T-helper 2 cell treated with Interferon-gamma antibody and Interleukin-4, amounts not matched to agents 5 μg/mL and 100 μg/mL, for 36 hours (primary cell): ENCODE data around the gene TBC1D10A.

Experiments used
- DNase-seq: peaks from one replicate; pipeline ENCODE4 v3.0.0; 2021; ENCODE audit warnings: low spot score
- H3K27ac Mint-ChIP-seq: one replicate; pipeline ENCODE4 v1.8.0; 2021; ENCODE audit warnings: mild to moderate bottlenecking, mixed read lengths
- H3K27me3 Mint-ChIP-seq: one replicate; pipeline ENCODE4 v1.8.0; 2021; ENCODE audit warnings: low read depth, mixed read lengths
- H3K36me3 Mint-ChIP-seq: one replicate; pipeline ENCODE4 v1.8.0; 2021; ENCODE audit warnings: low read depth, mixed read lengths
- H3K4me1 Mint-ChIP-seq: one replicate; pipeline ENCODE4 v1.8.0; 2021; ENCODE audit warnings: low read depth, mixed read lengths
- H3K4me3 Mint-ChIP-seq: one replicate; pipeline ENCODE4 v1.8.0; 2022; ENCODE audit warnings: mild to moderate bottlenecking, moderate library complexity, mixed read lengths
- H3K9me3 Mint-ChIP-seq: one replicate; pipeline ENCODE4 v1.8.0; 2021; ENCODE audit warnings: mixed read lengths

The TBC1D10A gene

DNA sequence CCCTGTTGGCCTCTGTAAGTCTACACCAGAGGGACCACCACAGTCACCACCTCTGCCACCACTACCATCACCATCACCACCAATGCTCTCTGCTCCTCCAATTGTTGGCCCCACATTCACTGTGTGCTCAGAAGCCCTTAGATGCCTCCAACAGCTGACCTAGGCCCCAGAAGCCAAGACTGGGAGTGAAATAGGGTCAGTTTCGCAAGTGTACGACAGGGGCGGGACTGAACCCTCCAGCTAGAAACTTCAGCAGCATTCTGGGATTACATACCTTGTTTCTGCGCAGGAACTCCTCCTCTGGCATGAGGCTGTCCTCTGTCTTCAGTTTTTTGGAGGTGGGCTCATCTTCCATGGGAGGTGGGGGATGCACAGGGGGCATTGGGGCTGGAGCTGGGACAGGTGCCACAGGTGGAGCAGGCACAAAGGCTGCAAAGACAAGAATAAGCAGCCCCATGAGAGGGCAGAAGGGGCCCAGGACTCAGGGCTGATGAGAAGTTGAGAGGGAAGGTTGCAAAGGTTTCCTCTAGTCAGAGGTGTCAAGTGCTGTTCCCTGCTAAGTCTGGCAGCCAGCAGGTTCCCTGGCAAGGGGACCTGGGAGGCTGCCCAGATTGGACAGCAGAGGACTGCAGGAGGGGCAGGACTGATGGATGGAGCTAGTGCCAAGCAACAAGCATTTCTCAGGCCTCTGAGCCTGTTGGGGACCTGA lies 10.2 kb upstream of the TBC1D10A start:
- no peak for DNase-seq
- peaks cover 32% of the 10 kb centered on the region for H3K4me1 Mint-ChIP-seq
- peaks cover 91% of the 10 kb centered on the region for H3K36me3 Mint-ChIP-seq
- no peak overlapping the region for H3K4me3 Mint-ChIP-seq
- no peaks in the 10 kb centered on the region for H3K9me3 Mint-ChIP-seq
- no peak overlapping the region for H3K27ac Mint-ChIP-seq
- H3K27me3 Mint-ChIP-seq: no peaks in the 10 kb centered on the region

DNA sequence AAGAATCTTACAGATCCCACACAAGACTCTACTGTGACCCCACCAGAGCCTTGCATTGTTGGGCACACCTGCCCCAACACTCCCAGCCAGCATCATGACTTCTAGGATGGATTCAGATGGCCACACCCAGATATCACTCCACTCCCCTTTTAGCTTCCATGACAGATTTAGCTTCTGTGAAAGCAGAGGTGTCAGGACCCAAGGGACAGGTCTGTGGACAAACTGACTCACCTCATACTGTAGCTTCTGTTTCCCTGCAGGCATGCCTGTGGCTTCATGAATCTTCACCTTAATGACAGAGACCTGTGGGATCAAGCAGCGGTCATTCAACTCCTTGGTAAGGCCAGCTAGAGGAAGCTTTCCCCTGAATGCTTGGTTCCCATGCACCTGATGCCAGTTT lies 8.5 kb upstream of the TBC1D10A start:
- Mint-ChIP-seq H3K4me3 (no peak overlapping the region), H3K4me1 (peaks cover 35% of the 10 kb centered on the region), H3K36me3 (peaks cover 86% of the 10 kb centered on the region), H3K27ac (peak overlapping the region; percentile 46), H3K9me3 (no peaks in the 10 kb centered on the region), H3K27me3 (no peaks in the 10 kb centered on the region)
- no peak for DNase-seq

DNA sequence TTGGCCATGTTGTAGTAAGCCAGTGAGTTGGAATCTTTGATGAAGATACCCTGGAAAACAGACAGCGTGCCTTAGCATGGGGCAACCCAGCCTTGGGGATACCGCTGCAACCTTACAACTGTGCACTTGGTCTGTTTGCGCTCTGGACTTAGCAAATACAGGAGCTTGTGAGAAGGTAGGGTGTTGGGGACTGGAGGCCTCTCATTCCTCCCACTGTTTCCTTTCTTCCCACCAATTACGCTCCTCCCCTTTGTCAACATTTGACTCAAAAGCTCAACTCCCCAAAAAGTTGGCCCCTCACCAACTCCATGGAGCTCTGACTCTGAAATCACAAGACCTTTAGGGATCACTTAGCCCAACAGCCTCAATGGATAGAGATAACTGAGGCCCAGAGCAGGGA lies 7.9 kb upstream of the TBC1D10A start:
- DNase-seq: no peak
- Mint-ChIP-seq H3K4me1 (peaks cover 35% of the 10 kb centered on the region), H3K27me3 (no peaks in the 10 kb centered on the region), H3K4me3 (no peak overlapping the region), H3K27ac (peak overlapping the region; percentile 57), H3K9me3 (no peaks in the 10 kb centered on the region), H3K36me3 (peaks cover 83% of the 10 kb centered on the region)

DNA sequence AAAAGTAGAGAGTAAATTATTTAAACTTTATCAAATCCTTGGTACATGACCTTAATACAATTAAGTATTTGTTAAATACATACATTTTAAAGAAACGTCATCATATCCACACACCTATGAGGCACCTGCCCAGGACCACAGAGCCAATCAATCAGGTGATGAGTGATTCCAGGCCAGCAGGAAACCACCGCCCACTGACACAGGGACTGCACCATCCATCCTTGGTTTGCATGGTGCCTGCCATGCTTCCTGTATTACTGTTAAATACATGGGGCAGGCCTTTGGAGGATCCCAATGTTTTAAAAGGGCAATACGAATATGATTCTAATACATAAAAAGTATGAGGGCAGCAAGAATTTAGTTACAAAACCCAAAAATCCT lies 7.0 kb upstream of the TBC1D10A start:
- Mint-ChIP-seq H3K4me1 (peaks cover 35% of the 10 kb centered on the region), H3K4me3 (peak overlapping the region; percentile 59), H3K27me3 (no peaks in the 10 kb centered on the region), H3K9me3 (no peaks in the 10 kb centered on the region), H3K27ac (peak overlapping the region; percentile 76), H3K36me3 (peaks cover 75% of the 10 kb centered on the region)
- no peak for DNase-seq

DNA sequence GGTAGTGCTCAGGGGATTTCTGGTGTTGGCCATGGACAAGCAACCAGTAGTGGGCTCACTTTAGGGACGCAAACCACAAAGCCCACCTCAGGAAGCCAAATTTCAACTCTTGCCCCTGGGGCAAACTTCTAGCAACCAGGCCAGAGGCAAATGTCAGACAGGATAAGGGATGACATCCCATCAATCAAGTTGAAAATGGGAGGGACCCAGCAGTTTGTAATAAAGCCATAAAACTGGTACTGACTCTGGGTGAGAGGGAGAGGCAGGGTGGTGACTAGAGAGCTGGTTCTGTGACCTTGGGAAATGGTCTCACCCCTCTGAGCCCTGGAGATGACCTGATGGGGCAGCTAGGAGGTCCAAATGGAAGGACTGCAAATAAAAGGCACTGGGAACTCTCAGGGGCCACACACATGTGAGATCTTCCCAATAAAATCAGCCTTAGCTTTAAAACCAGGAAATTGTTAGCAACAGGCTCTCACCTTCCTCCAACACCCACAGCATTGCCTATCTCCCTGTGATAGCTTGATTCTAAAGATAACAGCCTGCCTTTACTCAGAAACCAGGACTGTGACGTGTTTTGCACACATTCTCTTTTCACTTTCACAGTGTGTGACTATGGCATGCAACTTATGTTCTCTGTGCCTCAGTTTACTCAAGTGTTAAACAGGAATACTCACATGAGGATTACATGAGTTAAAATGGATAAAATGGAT lies 6.4 kb upstream of the TBC1D10A start:
- Mint-ChIP-seq H3K9me3 (no peaks in the 10 kb centered on the region), H3K4me1 (peaks cover 35% of the 10 kb centered on the region), H3K27me3 (no peaks in the 10 kb centered on the region), H3K27ac (peak overlapping the region; percentile 76), H3K4me3 (peak overlapping the region; percentile 59), H3K36me3 (peaks cover 73% of the 10 kb centered on the region)
- DNase-seq: peak; percentile 54

DNA sequence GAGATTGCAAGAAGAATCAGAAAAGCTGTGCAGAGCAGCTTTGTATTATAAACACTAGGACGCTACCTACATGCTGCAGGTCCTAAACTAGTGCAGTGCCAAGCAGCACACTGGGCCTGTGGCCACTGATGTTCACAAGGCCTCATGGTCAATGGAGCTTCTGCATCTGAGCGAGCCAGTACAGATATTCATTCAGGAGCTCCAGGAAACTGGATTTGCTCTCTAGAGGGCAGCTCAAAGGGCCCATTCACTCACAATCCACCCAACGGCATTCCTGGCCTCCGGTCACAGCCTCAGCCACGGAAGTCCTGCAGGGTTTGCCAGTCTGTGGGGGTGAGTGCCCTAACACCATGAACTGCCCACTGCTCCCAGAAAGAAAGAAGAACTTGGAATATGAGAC lies 5.8 kb upstream of the TBC1D10A start:
- peaks cover 67% of the 10 kb centered on the region for H3K36me3 Mint-ChIP-seq
- peak overlapping the region; percentile 61 for H3K4me3 Mint-ChIP-seq

DNA sequence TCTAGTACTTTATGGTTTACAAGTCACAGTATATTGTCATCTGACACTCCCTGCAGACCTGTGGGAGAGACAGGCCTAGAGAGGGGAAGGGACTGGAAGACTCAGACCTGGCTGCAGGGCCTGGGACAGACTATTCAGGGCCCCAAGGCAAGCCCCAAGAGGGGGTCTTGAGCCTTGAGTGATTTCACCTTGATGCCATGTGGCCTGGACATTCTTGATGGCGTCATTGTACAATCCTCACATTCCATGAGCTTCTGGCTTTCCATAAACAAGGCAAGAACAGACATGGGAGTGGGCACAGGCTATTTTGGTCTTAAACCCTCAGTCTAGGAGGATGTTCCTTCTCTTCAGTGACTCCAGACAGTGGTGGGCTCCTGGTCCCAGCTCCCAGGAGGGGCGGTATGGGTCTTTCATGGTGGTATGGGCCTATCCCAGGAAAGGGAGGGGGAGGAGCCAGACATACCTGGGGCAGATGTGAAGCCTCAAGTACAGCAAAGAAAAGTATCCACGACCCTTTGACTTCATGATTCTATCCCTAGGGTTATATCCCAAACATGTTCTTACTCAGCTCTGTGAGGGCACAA lies 1.8 kb upstream of the TBC1D10A start:
- DNase-seq: no peak
- no peaks in the 10 kb centered on the region for H3K27me3 Mint-ChIP-seq
- no peaks in the 10 kb centered on the region for H3K9me3 Mint-ChIP-seq
- H3K4me1 Mint-ChIP-seq: peaks cover 48% of the 10 kb centered on the region
- H3K4me3 Mint-ChIP-seq: no peak overlapping the region
- peak overlapping the region; percentile 56 for H3K27ac Mint-ChIP-seq
- peaks cover 45% of the 10 kb centered on the region for H3K36me3 Mint-ChIP-seq

More for the DNA sequence above, 5.8 kb upstream of the TBC1D10A start:
- Mint-ChIP-seq H3K27ac (peak overlapping the region; percentile 76), H3K27me3 (no peaks in the 10 kb centered on the region), H3K9me3 (no peaks in the 10 kb centered on the region), H3K4me1 (peaks cover 39% of the 10 kb centered on the region)
- DNase-seq: no peak

DNA sequence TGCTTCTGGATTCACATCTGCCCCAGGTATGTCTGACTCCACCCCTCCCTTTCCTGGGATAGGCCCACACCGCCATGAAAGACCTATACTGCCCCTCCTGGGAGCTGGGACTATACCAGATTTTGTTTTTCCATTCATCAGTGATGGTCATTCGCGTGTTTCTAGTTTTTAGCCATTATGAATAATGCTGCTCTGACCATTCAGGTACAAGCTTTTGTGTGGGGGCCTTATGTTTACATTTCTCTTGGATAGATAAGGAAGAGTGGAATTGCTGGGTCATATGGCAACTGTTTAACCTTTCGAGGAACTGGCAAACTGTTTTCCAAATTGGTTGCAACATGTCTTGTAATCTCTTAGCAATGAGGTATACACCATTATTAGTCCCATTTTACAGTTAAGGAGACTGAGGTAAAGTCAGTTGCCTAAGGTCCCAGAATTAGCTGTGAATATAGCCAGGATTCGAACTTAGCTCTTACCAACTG lies 1.2 kb upstream of the TBC1D10A start:
- Mint-ChIP-seq H3K27me3 (no peaks in the 10 kb centered on the region), H3K4me3 (peak overlapping the region; percentile 85), H3K27ac (peak overlapping the region; percentile 82), H3K36me3 (peaks cover 45% of the 10 kb centered on the region), H3K4me1 (peaks cover 48% of the 10 kb centered on the region), H3K9me3 (no peaks in the 10 kb centered on the region)
- no peak for DNase-seq

DNA sequence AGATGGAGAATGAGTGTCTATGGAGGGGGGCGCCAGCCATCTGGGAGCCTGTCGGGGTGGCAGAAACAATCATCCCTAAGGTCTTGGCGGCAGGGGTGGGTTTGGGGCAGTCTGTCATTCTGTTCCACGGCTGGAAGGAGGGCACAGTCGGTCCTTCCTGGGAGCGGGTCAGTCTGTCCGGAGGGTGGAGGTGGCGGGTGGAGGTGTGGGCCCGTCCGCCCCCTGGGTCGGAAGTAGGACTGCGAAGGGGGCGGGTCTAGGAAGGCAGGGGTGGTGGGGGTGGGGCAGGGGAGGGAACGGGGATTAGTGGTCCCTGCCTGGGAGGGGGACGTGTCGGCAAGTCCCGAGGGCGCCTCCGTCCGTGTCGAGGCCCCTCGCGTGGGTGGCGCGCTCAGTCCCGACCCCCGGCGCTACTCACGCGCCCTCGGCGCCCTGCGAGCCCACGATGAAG lies 461 bp downstream of the TBC1D10A start:
- DNase-seq: peak; percentile 24
- Mint-ChIP-seq H3K36me3 (peaks cover 39% of the 10 kb centered on the region), H3K9me3 (no peaks in the 10 kb centered on the region), H3K27ac (peak overlapping the region; percentile 83), H3K4me1 (peaks cover 45% of the 10 kb centered on the region), H3K4me3 (peak overlapping the region; percentile 90), H3K27me3 (no peaks in the 10 kb centered on the region)

DNA sequence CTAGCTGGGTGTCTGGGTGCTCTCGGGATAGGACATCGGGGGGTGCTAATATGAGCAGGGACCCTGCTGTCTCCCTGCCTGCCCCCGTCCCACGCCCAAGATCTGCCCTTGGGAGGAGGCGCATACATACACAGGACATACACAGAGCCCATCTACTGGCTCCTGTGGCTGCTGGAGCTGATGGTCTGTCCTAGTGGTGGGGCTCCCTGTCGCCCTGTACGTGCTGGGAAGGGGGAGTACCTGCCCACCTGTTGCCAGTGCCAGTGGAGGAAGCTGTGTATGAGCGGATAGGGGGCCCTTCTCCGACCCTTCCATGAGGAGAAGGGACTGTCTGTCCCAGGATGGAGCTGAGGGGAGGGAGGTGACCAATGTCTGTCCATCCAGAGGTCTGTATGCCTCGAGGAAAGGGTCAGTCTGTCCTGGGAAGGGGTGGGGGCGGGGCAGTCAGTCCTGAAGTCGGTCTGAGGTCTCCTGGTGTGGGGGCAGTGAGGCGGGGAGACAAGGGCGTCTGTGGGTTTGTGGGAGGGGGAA lies 952 bp downstream of the TBC1D10A start:
- DNase-seq: no peak
- no peaks in the 10 kb centered on the region for H3K27me3 Mint-ChIP-seq
- H3K27ac Mint-ChIP-seq: peak overlapping the region; percentile 83
- H3K9me3 Mint-ChIP-seq: no peaks in the 10 kb centered on the region
- peaks cover 38% of the 10 kb centered on the region for H3K36me3 Mint-ChIP-seq
- H3K4me3 Mint-ChIP-seq: peak overlapping the region; percentile 90
- peaks cover 45% of the 10 kb centered on the region for H3K4me1 Mint-ChIP-seq

DNA sequence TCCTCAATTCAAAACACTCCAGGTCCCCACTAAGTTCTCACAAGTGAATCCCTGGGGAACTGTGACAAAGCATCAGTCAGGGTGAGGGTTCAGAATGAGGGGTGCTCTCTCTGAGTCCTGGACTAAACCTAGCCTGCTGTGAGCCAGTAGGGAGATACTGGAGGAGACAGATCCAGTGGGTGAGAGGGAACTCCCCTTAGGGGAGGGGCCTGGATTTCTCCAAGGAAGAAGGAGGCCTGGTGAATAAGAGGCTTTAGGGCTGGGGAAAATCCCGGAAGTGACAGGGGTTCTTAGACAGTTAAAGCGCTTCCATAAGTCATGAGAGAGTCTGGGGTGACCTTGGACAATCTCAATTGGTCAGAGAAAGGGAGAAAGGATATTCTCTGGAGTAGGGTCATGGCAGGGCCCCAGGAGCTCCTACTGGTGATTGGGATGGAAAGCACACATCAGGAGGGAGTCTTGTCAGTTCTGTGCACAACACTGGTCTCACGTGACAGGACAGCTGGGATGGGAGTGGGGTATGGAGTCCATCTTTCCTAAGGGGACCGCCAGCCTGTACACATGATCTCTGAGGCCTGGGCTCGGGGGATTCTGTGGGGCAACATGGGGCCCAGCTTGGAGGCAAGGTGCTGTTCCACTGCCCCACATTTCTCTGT lies 1.5 kb downstream of the TBC1D10A start:
- DNase-seq: no peak
- H3K4me1 Mint-ChIP-seq: peaks cover 47% of the 10 kb centered on the region
- H3K36me3 Mint-ChIP-seq: peaks cover 38% of the 10 kb centered on the region
- no peaks in the 10 kb centered on the region for H3K27me3 Mint-ChIP-seq
- no peaks in the 10 kb centered on the region for H3K9me3 Mint-ChIP-seq
- H3K27ac Mint-ChIP-seq: peak overlapping the region; percentile 83
- peak overlapping the region; percentile 90 for H3K4me3 Mint-ChIP-seq

DNA sequence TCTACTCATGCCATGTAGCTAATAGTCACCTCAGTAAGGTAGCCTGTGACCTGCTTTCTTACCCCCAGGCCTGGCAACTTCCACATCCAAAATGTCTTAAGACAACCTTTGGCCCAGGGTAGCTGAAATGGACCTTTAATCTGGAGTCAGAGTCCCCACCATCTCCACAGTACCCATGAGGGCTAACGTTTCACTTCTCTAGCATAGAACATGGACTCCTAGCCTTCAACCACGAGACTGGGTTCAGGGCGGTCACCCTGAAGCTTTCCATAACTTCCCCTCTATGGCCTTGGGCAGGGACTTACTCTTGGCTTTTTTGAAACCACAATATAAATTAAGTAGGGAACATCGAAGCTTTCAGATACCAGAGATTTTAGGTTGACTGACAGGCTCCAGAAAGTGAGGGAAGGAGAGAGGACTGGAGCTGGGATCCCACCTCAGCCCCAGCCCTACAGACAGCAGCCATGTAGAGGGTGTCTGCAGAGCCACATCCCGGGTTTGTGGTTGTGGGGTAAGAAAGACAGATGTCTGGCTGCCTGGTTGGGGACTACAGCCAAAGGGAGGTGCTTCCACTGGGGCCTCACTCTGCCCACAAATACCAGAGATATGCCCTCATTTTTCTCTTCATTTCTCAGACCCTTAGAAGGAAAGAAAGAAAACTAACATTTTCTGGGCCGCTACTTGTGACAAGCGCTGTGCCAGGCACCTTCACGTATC lies 2.6 kb downstream of the TBC1D10A start:
- Mint-ChIP-seq H3K4me1 (peaks cover 56% of the 10 kb centered on the region), H3K9me3 (no peaks in the 10 kb centered on the region), H3K4me3 (peak overlapping the region; percentile 90), H3K27me3 (no peaks in the 10 kb centered on the region), H3K36me3 (peaks cover 44% of the 10 kb centered on the region), H3K27ac (peak overlapping the region; percentile 83)
- DNase-seq: peak; percentile 42

DNA sequence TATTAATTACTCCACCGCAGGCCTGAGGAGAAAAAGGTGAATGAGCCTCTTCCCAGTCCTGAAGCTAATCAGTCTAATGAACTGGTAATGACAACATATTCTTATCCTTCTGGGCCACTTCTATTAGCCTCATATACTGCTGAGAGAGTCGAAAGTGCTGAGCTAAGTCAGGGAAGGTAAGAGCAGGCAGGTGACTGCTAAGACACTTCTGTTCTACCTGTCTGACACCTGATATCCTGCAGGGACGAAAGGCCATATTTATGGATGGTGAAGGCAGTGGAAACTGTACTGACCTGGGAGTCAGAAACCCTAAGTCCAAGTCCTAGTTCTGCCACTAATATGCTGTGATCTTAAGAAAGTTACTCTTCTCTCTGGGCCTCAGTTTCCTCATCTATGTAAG lies 3.5 kb downstream of the TBC1D10A start:
- Mint-ChIP-seq H3K9me3 (no peaks in the 10 kb centered on the region), H3K27me3 (no peaks in the 10 kb centered on the region), H3K36me3 (peaks cover 48% of the 10 kb centered on the region), H3K4me1 (peaks cover 64% of the 10 kb centered on the region), H3K4me3 (peak overlapping the region; percentile 0), H3K27ac (no peak overlapping the region)
- no peak for DNase-seq
